Mucosa of rectum (tissue), 2 donors: ENCODE measurements around the gene CELA3A.
A peak's percentile ranks its signal among the peaks of the same experiment; 100 is the strongest.

Experiments
- H3K27ac ChIP-seq, 2 donors: one replicate each; pipeline ENCODE4 v1.7.0; 2013; ENCODE audit warnings: inconsistent platforms in 2 of 2, low read depth in 2 of 2, low read length in 2 of 2
- H3K27me3 ChIP-seq, 2 donors: one replicate each; pipeline ENCODE4 v1.7.0; 2013; ENCODE audit warnings: low read length in 2 of 2; ENCODE audit not compliant: control insufficient read depth in 2 of 2, insufficient read depth in 2 of 2
- H3K36me3 ChIP-seq, 2 donors: one replicate each; pipeline ENCODE4 v1.7.0; 2013; ENCODE audit warnings: low read length in 2 of 2; ENCODE audit not compliant: control insufficient read depth in 2 of 2, insufficient read depth in 2 of 2
- H3K4me1 ChIP-seq, 2 donors: one replicate each; pipeline ENCODE4 v1.7.0; 2013; ENCODE audit warnings: low read length in 2 of 2, mild to moderate bottlenecking in 1 of 2; ENCODE audit not compliant: control insufficient read depth in 2 of 2, insufficient read depth in 2 of 2
- H3K4me3 ChIP-seq, 2 donors: one replicate each; pipeline ENCODE4 v1.7.0; 2013; ENCODE audit warnings: low read length in 2 of 2
- H3K9ac ChIP-seq, 2 donors: one replicate each; pipeline ENCODE4 v1.7.0; 2013; ENCODE audit warnings: low read length in 2 of 2, low read depth in 1 of 2, mild to moderate bottlenecking in 1 of 2
- H3K9me3 ChIP-seq, 2 donors: one replicate each; pipeline ENCODE4 v1.7.0; 2013; ENCODE audit warnings: low read length in 2 of 2; ENCODE audit not compliant: control insufficient read depth in 2 of 2
- donor health status: healthy.
- donor health status: Normal muscosa, but diverticular disease.

Gene CELA3A

GRCh38 chr1:22056043-22056442, 54.6 kb downstream of the CELA3A start:
- peak overlapping the region in 1 of 2 donors; percentile 4 for H3K4me3 ChIP-seq
- no peaks in the 10 kb centered on the region for H3K9me3 ChIP-seq
- peaks cover 13 to 18% of the 10 kb centered on the region in 2 donors for H3K4me1 ChIP-seq
- H3K27ac ChIP-seq = no peak overlapping the region
- H3K36me3 ChIP-seq = peaks cover 0 to 12% of the 10 kb centered on the region in 2 donors
- no peaks in the 10 kb centered on the region for H3K27me3 ChIP-seq
- no peak overlapping the region for H3K9ac ChIP-seq

- H3K9me3 ChIP-seq = no peaks in the 10 kb centered on the region
- H3K4me1 ChIP-seq = peaks cover 13 to 20% of the 10 kb centered on the region in 2 donors
- H3K9ac ChIP-seq = no peak overlapping the region
- no peak overlapping the region for H3K27ac ChIP-seq
- H3K36me3 ChIP-seq = peaks cover 0 to 12% of the 10 kb centered on the region in 2 donors
- H3K27me3 ChIP-seq = no peaks in the 10 kb centered on the region
- H3K4me3 ChIP-seq = no peak overlapping the region
Measured at GRCh38 chr1:22056936-22057335, 55.5 kb downstream of the CELA3A start.

- Histone ChIP-seq H3K4me1 (peaks cover 13 to 17% of the 10 kb centered on the region in 2 donors), H3K36me3 (peaks cover 0 to 12% of the 10 kb centered on the region in 2 donors), H3K27ac (no peak overlapping the region), H3K9me3 (no peaks in the 10 kb centered on the region), H3K27me3 (no peaks in the 10 kb centered on the region), H3K4me3 (no peak overlapping the region), H3K9ac (no peak overlapping the region)
Measured at GRCh38 chr1:22057861-22058260, 56.4 kb downstream of the CELA3A start.
